ENCODE data around the gene REEP1. TPM values are rescaled to one million over a fixed set of nuclear protein-coding genes. Genes with fewer than 3 reads are reported as not detected.
A peak's percentile ranks its signal among the peaks of the same experiment; 100 is the strongest.

The REEP1 gene
- total and polyA plus RNA-seq, 2 of the 8 experiments (the other 6 are each of a cell fraction or from before 2014, with no cell fraction given), result 0.74 to 1.5 TPM

- CTCF ChIA-PET (ENCODE audit: partially characterized antibody), result interaction anchor here (0.5 to 6.1 kb wide), 15 partner anchors 11 to 179 kb away, joined by 3 to 65 read pairs (median 4); no protein-coding TSS in a partner anchor
- Histone ChIP-seq H3K4me2 (ENCODE audit: insufficient read depth in 1 of 2, low read depth in 2 of 2, low read length in 2 of 2) (peak overlapping the region; percentile 36 to 52), H2BK20ac (ENCODE audit: low read length) (no peak overlapping the region)
- TF ChIP-seq SRF (IDR thresholded peaks at IDR 0.05; ENCODE audit: low read depth, low read length) (no peak), ATF2 (IDR thresholded peaks at IDR 0.05; ENCODE audit: low read length) (no peak), RBBP5 (IDR thresholded peaks at IDR 0.05; ENCODE audit: borderline replicate concordance, low read depth, low read length) (no peak), SIN3A (conservative IDR thresholded peaks at IDR 0.05 in 1 of 2, IDR thresholded peaks at IDR 0.05 in 1 of 2; ENCODE audit: low read depth in 1 of 2, low read length in 2 of 2) (no peak), SIRT6 (IDR thresholded peaks at IDR 0.05; ENCODE audit: low read length) (no peak), KDM1A (IDR thresholded peaks at IDR 0.05; ENCODE audit: borderline replicate concordance, low read length) (no peak)
- TF ChIP-seq, protein P1, sequence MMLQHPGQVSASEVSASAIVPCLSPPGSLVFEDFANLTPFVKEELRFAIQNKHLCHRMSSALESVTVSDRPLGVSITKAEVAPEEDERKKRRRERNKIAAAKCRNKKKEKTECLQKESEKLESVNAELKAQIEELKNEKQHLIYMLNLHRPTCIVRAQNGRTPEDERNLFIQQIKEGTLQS (IDR thresholded peaks at IDR 0.05; ENCODE audit: insufficient read depth, low read depth, low read length), result no peak
Observed at GRCh38 chr2:86368161-86368824, 30.9 kb upstream of the REEP1 start.

More at GRCh38 chr2:86368161-86368824, 30.9 kb upstream of the REEP1 start:
- Histone ChIP-seq H3K56ac (replicated peaks; ENCODE audit: insufficient read length, low read depth, low read length) (no peak overlapping the region), H4K91ac (replicated peaks; ENCODE audit: insufficient read length, low read length) (no peak overlapping the region), H3K36me3 (ENCODE audit: control insufficient read depth in 2 of 4, insufficient read depth in 4 of 4, low read length in 3 of 4) (no peaks in the 10 kb centered on the region), H3K79me2 (ENCODE audit: control insufficient read depth in 1 of 2, insufficient read depth in 2 of 2, low read length in 2 of 2) (no peaks in the 10 kb centered on the region), H2BK15ac (ENCODE audit: low read length) (no peak overlapping the region), H2AK5ac (ENCODE audit: low read depth, low read length) (no peak overlapping the region), H2BK5ac (ENCODE audit: low read depth, low read length) (no peak overlapping the region), H3K18ac (ENCODE audit: extremely low read depth, low read length) (no peak overlapping the region), H3K23me2 (ENCODE audit: low read depth, low read length) (no peaks in the 10 kb centered on the region), H3K79me1 (ENCODE audit: low read depth, low read length) (no peaks in the 10 kb centered on the region), H4K5ac (ENCODE audit: insufficient read length, low read depth, low read length) (no peak overlapping the region), H2AFZ (ENCODE audit: low read length) (peak overlapping the region; percentile 97), H4K20me1 (replicated peaks in 1 of 2; ENCODE audit: control insufficient read depth in 1 of 2, insufficient read depth in 2 of 2, low read length in 2 of 2) (no peaks in the 10 kb centered on the region), H3K23ac (ENCODE audit: insufficient read length) (no peak overlapping the region), H4K8ac (ENCODE audit: extremely low read depth, insufficient read depth, low read length) (no peak overlapping the region), H3K9ac (replicated peaks in 1 of 4; ENCODE audit: extremely low read depth in 1 of 4, low read depth in 3 of 4, low read length in 3 of 4) (no peak overlapping the region), H3K4me3 (ENCODE audit: extremely low read depth in 1 of 4, insufficient read depth in 2 of 4, low read depth in 3 of 4, low read length in 4 of 4) (peak overlapping the region in 1 of 4 experiments; percentile 30; a peak in 1 of 8 replicates), H2BK120ac (replicated peaks; ENCODE audit: low read depth, low read length) (no peak overlapping the region), H3K14ac (ENCODE audit: insufficient read length) (no peak overlapping the region), H2BK12ac (ENCODE audit: low read depth, low read length) (no peak overlapping the region), H3K27me3 (replicated peaks in 1 of 4; ENCODE audit: control insufficient read depth in 3 of 4, extremely low read depth in 1 of 4, insufficient read depth in 3 of 4, low read length in 3 of 4) (no peaks in the 10 kb centered on the region), H3K9me3 (ENCODE audit: insufficient read depth in 2 of 2, low read depth in 1 of 2, low read length in 1 of 2) (peaks cover 3 to 4% of the 10 kb centered on the region in 2 experiments; a peak in 2 of 4 replicates), H3K4me1 (replicated peaks in 1 of 4; ENCODE audit: control insufficient read depth in 3 of 4, insufficient read depth in 4 of 4, low read length in 3 of 4) (no peaks in the 10 kb centered on the region; a peak in 1 of 7 replicates), H3K4ac (replicated peaks; ENCODE audit: insufficient read length, low read depth, low read length) (no peak overlapping the region), H3K27ac (ENCODE audit: low read depth, low read length) (no peak overlapping the region)
- POLR2A ChIA-PET (ENCODE audit: partially characterized antibody), result no interaction called here
- DNase-seq (ENCODE audit: low read depth in 1 of 2, low spot score in 2 of 2) (peak; percentile 41 to 78), FAIRE-seq (no peak)
- WGBS, 2 experiments (ENCODE audit: extremely low coverage in 1 of 2, insufficient coverage in 1 of 2, insufficient read length in 1 of 2, insufficient replicate concordance in 2 of 2, low coverage in 1 of 2, low lambda C conversion rate in 2 of 2, missing lambda C conversion rate in 1 of 2), result 29% methylated on average over 11 of the region's 14 CpGs; no CpG with 5 or more reads in 1 of the 2 experiments

Data from H1 (cell line).